Measurements from ENCODE around the gene RAET1G.

- TF ChIP-seq ZNF18 (CRISPR knock-in tag; IDR thresholded peaks at IDR 0.05; ENCODE audit: insufficient replicate concordance): no peak
- TF ChIP-seq POLR2A (IDR thresholded peaks at IDR 0.05; ENCODE audit: insufficient read depth in 1 of 2, low read depth in 2 of 2, low read length in 2 of 2): no peak
- no peak for TF ChIP-seq ZBTB33 (CRISPR knock-in tag; IDR thresholded peaks at IDR 0.05)
- TF ChIP-seq SNAPC4 (CRISPR knock-in tag; IDR thresholded peaks at IDR 0.05): no peak
- TF ChIP-seq ZNF513 (CRISPR knock-in tag; conservative IDR thresholded peaks at IDR 0.05): no peak
These were observed 51.7 kb downstream of the RAET1G start for GRCh38 chr6:149871182-149871581.
